Left ventricle myocardium superior (tissue), 1 donor: ENCODE results near the gene DFFB. TPM values are rescaled to one million over a fixed set of nuclear protein-coding genes. Genes with fewer than 3 reads are reported as not detected.
"Not testable (repeated sequence)": the region's sequence is repeated elsewhere in the genome, so short reads cannot be mapped to it uniquely, and the experiment has no call there.

Experiments used
- ATAC-seq: fragments of 200-7000 bp; cut with Tn5 transposase; one replicate; pipeline ENCODE4 v1.9.1; 2020; ENCODE audit warnings: mild to moderate bottlenecking, moderate library complexity
- DNase-seq: peaks from one replicate; pipeline ENCODE4 v3.0.0-alpha.2; 2020
- intact Hi-C: fragments of 100-400 bp; cut with micrococcal nuclease; formaldehyde crosslinking; loops from one replicate; pipeline ENCODE4 v1.11.0; 2022
- total RNA-seq: library from RNA; stranded (reverse); fragmentation: NEBNext Ultra II Directional; extraction: Animal tissue kit (Norgen Biotek cat#: 25700); gene quantifications from one replicate; pipeline ENCODE4 v1.2.1, GENCODE V29; 2021
- donor health status: DM: no; HTN: yes; CAD: no; lungs with severe emphysema.

The DFFB gene
- total RNA-seq, 1 donor from 2014 or later, result 3.7 TPM

- DNase-seq (no peak), ATAC-seq (no peak)
- intact Hi-C loops, result no loop called here
Observed at GRCh38 chr1:3915551-3916121, 58.4 kb downstream of the DFFB start.

GRCh38 chr1:3917761-3918160 lies 60.5 kb downstream of the DFFB start:
- ATAC-seq, result no peak
- intact Hi-C loops, result no loop called here
- no peak for DNase-seq

- DNase-seq, ATAC-seq, intact Hi-C loops: not testable (repeated sequence)
Observed at GRCh38 chr1:3918359-3918758, 61.1 kb downstream of the DFFB start.

GRCh38 chr1:3918966-3919611 lies 61.8 kb downstream of the DFFB start:
- no peak for DNase-seq
- no peak for ATAC-seq
- intact Hi-C loops, result no loop called here

- DNase-seq (no peak), ATAC-seq (no peak)
- intact Hi-C loops, result no loop called here
Observed at GRCh38 chr1:3919706-3920105, 62.4 kb downstream of the DFFB start.

- ATAC-seq (no peak), DNase-seq (no peak)
- intact Hi-C loops, result no loop called here
Observed at GRCh38 chr1:3921765-3922164, 64.5 kb downstream of the DFFB start.

GRCh38 chr1:3922201-3922725 lies 65.0 kb downstream of the DFFB start:
- ATAC-seq (no peak), DNase-seq (no peak)
- intact Hi-C loops, result no loop called here

- ATAC-seq, result no peak
- no peak for DNase-seq
- intact Hi-C loops, result no loop called here
Observed at GRCh38 chr1:3922851-3923250, 65.6 kb downstream of the DFFB start.

- DNase-seq, result no peak
- intact Hi-C loops, result no loop called here
- no peak for ATAC-seq
Observed at GRCh38 chr1:3923378-3924185, 66.3 kb downstream of the DFFB start.

GRCh38 chr1:3924186-3924824 lies 67.0 kb downstream of the DFFB start:
- ATAC-seq, result no peak
- intact Hi-C loops, result no loop called here
- no peak for DNase-seq

- intact Hi-C loops, result no loop called here
- DNase-seq (no peak), ATAC-seq (no peak)
Observed at GRCh38 chr1:3924825-3925220, 67.5 kb downstream of the DFFB start.

- DNase-seq (no peak), ATAC-seq (no peak)
- intact Hi-C loops, result no loop called here
Observed at GRCh38 chr1:3925256-3925655, 68.0 kb downstream of the DFFB start.

GRCh38 chr1:3925762-3926161 lies 68.5 kb downstream of the DFFB start:
- no peak for ATAC-seq
- no peak for DNase-seq
- intact Hi-C loops, result no loop called here

- DNase-seq, result no peak
- no peak for ATAC-seq
- intact Hi-C loops, result no loop called here
Observed at GRCh38 chr1:3926956-3927355, 69.7 kb downstream of the DFFB start.

- intact Hi-C loops, result no loop called here
- no peak for DNase-seq
Observed at GRCh38 chr1:3928586-3928985, 71.3 kb downstream of the DFFB start.

GRCh38 chr1:3929126-3929525 lies 71.8 kb downstream of the DFFB start:
- no peak for DNase-seq
- ATAC-seq, result no peak
- intact Hi-C loops, result no loop called here

More at GRCh38 chr1:3928586-3928985, 71.3 kb downstream of the DFFB start:
- ATAC-seq, result no peak

- DNase-seq, result no peak
- ATAC-seq, result no peak
- intact Hi-C loops, result no loop called here
Observed at GRCh38 chr1:3930301-3931006, 73.2 kb downstream of the DFFB start.

GRCh38 chr1:3931007-3931912 lies 74.0 kb downstream of the DFFB start:
- intact Hi-C loops, result no loop called here
- DNase-seq (no peak), ATAC-seq (no peak)
